Omental fat pad (tissue), 4 donors: ENCODE data around the gene TTBK1. TPM values are rescaled to one million over a fixed set of nuclear protein-coding genes. Genes with fewer than 3 reads are reported as not detected.

Source experiments
- ATAC-seq: fragments of 150-250 bp; one replicate; pipeline ENCODE4 v1.9.1; 2016; ENCODE audit warnings: mild to moderate bottlenecking, moderate library complexity; ENCODE audit not compliant: low FRiP score
- DNase-seq: peaks from one replicate; pipeline ENCODE4 v3.0.0-alpha.2; 2019; ENCODE audit warnings: low spot score
- CTCF ChIP-seq, 3 donors: fragments of 450-650 bp; IDR thresholded peaks; one replicate each; pipeline ENCODE4 v1.5.1; 2016 to 2017; ENCODE audit warnings: antibody characterized with exemption in 3 of 3, mild to moderate bottlenecking in 3 of 3, moderate library complexity in 2 of 3
- small RNA-seq: library from RNA; depleted of rRNA; stranded (forward); fragments of <200 nt; gene quantifications from one replicate; pipeline ENCODE3, GENCODE V24; 2016
- total RNA-seq, 4 donors: library from RNA; depleted of rRNA; stranded (reverse); fragments of >200 nt; gene quantifications; one replicate each; pipeline ENCODE4 v1.1.0, GENCODE V29; 2016

Gene TTBK1
- total RNA-seq, 4 donors from 2014 or later: not detected

GRCh38 chr6:43331470-43331869, 88.2 kb downstream of the TTBK1 start:
- ATAC-seq (no peak), DNase-seq (no peak)
- TF ChIP-seq CTCF (IDR thresholded peaks at IDR 0.05): no peak

DNA sequence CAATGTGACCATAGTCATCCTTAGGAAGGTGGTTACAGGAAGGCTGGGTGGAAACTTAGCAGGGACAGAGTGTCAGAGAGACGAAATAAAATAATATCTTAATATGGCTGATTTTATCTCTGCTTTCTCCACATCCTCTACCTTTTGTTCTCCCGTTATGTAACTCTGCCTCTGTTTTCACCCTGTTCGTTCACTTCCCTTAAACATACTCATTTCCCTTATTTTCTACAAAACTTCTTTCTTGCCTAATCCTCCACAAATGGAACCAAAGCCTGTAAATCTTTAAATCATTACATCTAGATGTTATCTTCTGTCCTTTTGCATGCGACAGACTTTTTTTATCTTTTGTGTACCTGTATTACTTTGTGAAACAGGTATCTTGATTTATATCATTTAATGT, 88.6 kb downstream of the TTBK1 start:
- no peak for TF ChIP-seq CTCF (IDR thresholded peaks at IDR 0.05)
- ATAC-seq: no peak
- DNase-seq: no peak

GRCh38 chr6:43334466-43335095, 91.3 kb downstream of the TTBK1 start:
- ATAC-seq: peak; percentile 66
- no peak for DNase-seq
- no peak for TF ChIP-seq CTCF (IDR thresholded peaks at IDR 0.05)

GRCh38 chr6:43335469-43335868, 92.2 kb downstream of the TTBK1 start:
- no peak for DNase-seq
- ATAC-seq: no peak
- TF ChIP-seq CTCF (IDR thresholded peaks at IDR 0.05): no peak

- ATAC-seq (no peak), DNase-seq (no peak)
- no peak for TF ChIP-seq CTCF (IDR thresholded peaks at IDR 0.05)
These were observed 93.1 kb downstream of the TTBK1 start for GRCh38 chr6:43336382-43336781.

Small RNAs within 50 kb of the gene (small RNA-seq; reads per million reads assigned to genes)
- not detected for gene RPL12P47

Other genes starting within 250 kb of the TTBK1 start
- gene MEA1, start 229.5 kb upstream of the TTBK1 start, total RNA-seq: 10 to 100 TPM; 39.6 to 67.8 (median 45.5) TPM
- 100 to 1,000 TPM in 1 of 4 donors, 10 to 100 TPM in 3; 58.0 to 106 (median 95.0) TPM for gene KLHDC3, start 229.2 kb upstream of the TTBK1 start, total RNA-seq
- gene RRP36, start 221.9 kb upstream of the TTBK1 start, total RNA-seq: 10 to 100 TPM; 44.1 to 54.2 (median 48.7) TPM
- gene CUL7, start 189.6 kb upstream of the TTBK1 start, total RNA-seq: 10 to 100 TPM; 10.1 to 17.3 (median 14.3) TPM
- gene MRPL2, start 184.0 kb upstream of the TTBK1 start, total RNA-seq: 10 to 100 TPM; 10.7 to 32.2 (median 19.3) TPM
- gene KLC4, start 183.8 kb upstream of the TTBK1 start, total RNA-seq: 10 to 100 TPM; 15.2 to 21.1 (median 16.5) TPM
- 10 to 100 TPM; 11.5 to 38.9 (median 13.8) TPM for gene PTK7, start 167.2 kb upstream of the TTBK1 start, total RNA-seq
- gene SRF, start 72.2 kb upstream of the TTBK1 start, total RNA-seq: 10 to 100 TPM; 21.5 to 37.8 (median 24.4) TPM
- 10 to 100 TPM; 24.6 to 41.6 (median 28.7) TPM for gene CUL9, start 61.3 kb upstream of the TTBK1 start, total RNA-seq
- gene DNPH1, start 14.0 kb upstream of the TTBK1 start, total RNA-seq: 10 to 100 TPM; 57.0 to 88.1 (median 74.7) TPM
- gene SLC22A7, start 54.8 kb downstream of the TTBK1 start, total RNA-seq: not detected
- gene CRIP3, start 65.3 kb downstream of the TTBK1 start, total RNA-seq: 1 to 10 TPM in 1 of 4 donors, under 1 TPM in 2, not detected in 1; 0.84 to 7.9 (median 0.94) TPM
- 10 to 100 TPM in 3 of 4 donors, 1 to 10 TPM in 1; 9.2 to 15.8 (median 12.7) TPM for gene ZNF318, start 126.2 kb downstream of the TTBK1 start, total RNA-seq
- gene ABCC10, start 184.1 kb downstream of the TTBK1 start, total RNA-seq: 10 to 100 TPM; 11.5 to 21.9 (median 14.2) TPM
- gene DLK2, start 212.1 kb downstream of the TTBK1 start, total RNA-seq: 1 to 10 TPM in 3 of 4 donors, not detected in 1; 1.1 to 1.5 (median 1.2) TPM
- gene TJAP1, start 234.1 kb downstream of the TTBK1 start, total RNA-seq: 10 to 100 TPM; 12.6 to 23.5 (median 15.7) TPM